ENCODE data around the gene NFU1.
"Not testable (repeated sequence)": the region's sequence is repeated elsewhere in the genome, so short reads cannot be mapped to it uniquely, and the experiment has no call there.

NFU1 gene

GRCh38 chr2:69449906-69450305 is 12.7 kb upstream of the NFU1 start:
- no peak for DNase-seq

GRCh38 chr2:69443673-69444072 is 6.4 kb upstream of the NFU1 start:
- not testable (repeated sequence) for DNase-seq

GRCh38 chr2:69439499-69439898 is 2.3 kb upstream of the NFU1 start:
- DNase-seq, result not testable (repeated sequence)

GRCh38 chr2:69438580-69438979 is 1.3 kb upstream of the NFU1 start:
- DNase-seq, result no peak

- DNase-seq, result no peak
These were observed 518 bp upstream of the NFU1 start for GRCh38 chr2:69437751-69438154.

- no peak for DNase-seq
These were observed 668 bp downstream of the NFU1 start for GRCh38 chr2:69436596-69436937.

- no peak for DNase-seq
These were observed 2.5 kb downstream of the NFU1 start for GRCh38 chr2:69434753-69435152.

GRCh38 chr2:69429491-69430183 is 7.6 kb downstream of the NFU1 start:
- no peak for DNase-seq

GRCh38 chr2:69428981-69429380 is 8.3 kb downstream of the NFU1 start:
- DNase-seq, result no peak

GRCh38 chr2:69424419-69424818 is 12.8 kb downstream of the NFU1 start:
- DNase-seq, result no peak

- no peak for DNase-seq
These were observed 15.0 kb downstream of the NFU1 start for GRCh38 chr2:69422198-69422597.

- not testable (repeated sequence) for DNase-seq
These were observed 18.1 kb downstream of the NFU1 start for GRCh38 chr2:69419111-69419510.

- DNase-seq, result no peak
These were observed 21.1 kb downstream of the NFU1 start for GRCh38 chr2:69416147-69416546.

GRCh38 chr2:69411120-69411519 is 26.1 kb downstream of the NFU1 start:
- no peak for DNase-seq

GRCh38 chr2:69405306-69405705 is 31.9 kb downstream of the NFU1 start:
- no peak for DNase-seq

- DNase-seq, result no peak
These were observed 37.1 kb downstream of the NFU1 start for GRCh38 chr2:69400121-69400520.

- DNase-seq, result no peak
These were observed 40.0 kb downstream of the NFU1 start for GRCh38 chr2:69397234-69397633.

GRCh38 chr2:69395866-69396265 is 41.4 kb downstream of the NFU1 start:
- no peak for DNase-seq

GRCh38 chr2:69393963-69394362 is 43.3 kb downstream of the NFU1 start:
- DNase-seq, result no peak

- no peak for DNase-seq
These were observed 46.8 kb downstream of the NFU1 start for GRCh38 chr2:69390471-69390870.

GRCh38 chr2:69390001-69390400 is 47.2 kb downstream of the NFU1 start:
- DNase-seq, result no peak

GRCh38 chr2:69389271-69389670 is 48.0 kb downstream of the NFU1 start:
- DNase-seq, result no peak

GRCh38 chr2:69387770-69388481 is 49.3 kb downstream of the NFU1 start:
- no peak for DNase-seq

- DNase-seq, result peak; percentile 94
These were observed 50.2 kb downstream of the NFU1 start, which contains the start of gene GFPT1 for GRCh38 chr2:69386789-69387734. GFPT1 (minus strand) TSS chr2:69387227; CDS start chr2:69387071, 156 bp downstream.

Data from activated naive CD4-positive, alpha-beta T cell treated with anti-CD3 and anti-CD28 coated beads, Interleukin-2, amount 50 U/mL, for 16 hours (primary cell).